GM21529 (cell line): ENCODE results near the gene CDC42EP5.
"Not testable (repeated sequence)": the region's sequence is repeated elsewhere in the genome, so short reads cannot be mapped to it uniquely, and the experiment has no call there.

Experiments used
- ATAC-seq: cut with Tn5 transposase; IDR thresholded peaks from one replicate; pipeline ENCODE4 v1.9.1; 2021; ENCODE audit not compliant: unreplicated experiment

Gene CDC42EP5

DNA sequence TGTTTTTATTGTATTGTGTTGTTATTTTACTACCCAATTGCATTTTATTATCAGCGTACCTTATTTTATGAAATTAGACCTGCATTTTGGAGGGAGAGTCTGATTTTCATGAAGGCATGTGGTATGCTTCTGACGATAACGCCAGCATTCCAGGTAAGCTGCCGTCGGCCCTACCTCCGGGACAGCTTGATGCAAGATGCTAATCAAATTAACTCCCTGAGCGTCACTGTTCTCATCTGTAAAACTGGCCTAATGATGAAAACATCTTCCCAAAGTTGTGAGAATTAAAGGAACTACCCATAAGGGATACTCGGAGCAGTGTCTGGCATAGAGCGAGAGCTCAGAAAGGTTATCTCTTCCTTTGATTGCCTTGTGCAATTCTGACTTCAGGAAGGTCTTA, 16.7 kb upstream of the CDC42EP5 start:
- ATAC-seq, result no peak

DNA sequence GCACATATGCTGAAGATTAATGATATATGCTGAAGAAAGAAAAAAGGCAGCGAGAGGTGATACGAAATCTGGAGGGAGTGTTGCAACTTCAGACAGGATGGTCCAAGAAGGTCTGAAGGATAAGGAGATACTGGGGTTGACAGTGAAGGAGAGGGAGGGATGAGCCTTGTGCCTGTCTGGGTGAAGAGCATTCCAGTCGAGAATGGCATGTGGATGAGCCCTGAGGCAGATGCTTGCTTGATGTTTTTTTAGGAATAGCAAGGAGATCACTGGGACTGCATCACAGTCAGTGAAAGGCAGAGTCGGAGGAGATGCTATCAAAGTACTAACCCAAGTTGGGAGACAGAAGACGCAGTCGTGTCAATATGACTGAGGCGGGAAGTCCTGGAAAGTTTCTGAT, 16.2 kb upstream of the CDC42EP5 start:
- ATAC-seq, result no peak

DNA sequence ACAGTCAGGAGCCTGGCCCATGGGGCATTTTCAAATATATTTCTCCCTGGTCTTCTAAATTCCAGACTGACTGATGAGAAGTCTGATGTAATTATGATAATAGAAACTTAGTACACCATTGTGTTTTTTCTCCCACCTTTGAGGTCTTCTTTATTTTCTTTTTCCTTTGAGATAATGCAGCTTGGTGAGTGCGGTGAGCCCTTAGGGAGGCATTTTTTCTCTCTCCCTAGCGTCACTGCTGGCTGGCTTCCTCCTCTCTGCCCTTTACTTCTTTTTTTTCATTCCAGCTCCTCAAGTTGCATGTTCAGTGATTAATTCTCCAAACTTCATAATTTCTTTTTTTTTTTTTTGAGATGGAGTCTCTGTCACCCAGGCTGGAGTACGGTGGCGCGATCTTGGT, 12.8 kb upstream of the CDC42EP5 start:
- no peak for ATAC-seq

DNA sequence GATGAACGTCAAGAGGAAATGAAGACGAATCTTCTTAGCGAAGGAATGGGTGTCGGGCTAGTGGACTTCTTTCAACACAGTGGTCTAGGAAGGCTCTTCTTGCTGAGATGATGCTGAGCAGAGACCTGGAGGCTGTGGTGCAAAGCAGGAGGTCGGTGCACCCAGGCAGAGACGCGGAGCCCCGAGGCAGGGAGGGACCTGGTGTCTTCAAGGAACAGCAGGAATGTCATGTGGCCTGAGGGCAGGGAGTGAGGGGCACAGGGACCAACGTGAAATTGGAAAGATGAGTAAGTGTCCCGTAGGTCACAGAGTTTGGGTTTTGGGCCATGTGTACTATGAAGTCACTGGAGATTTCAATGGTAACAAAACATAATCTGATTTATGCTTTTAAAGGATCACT, 11.4 kb upstream of the CDC42EP5 start:
- no peak for ATAC-seq

DNA sequence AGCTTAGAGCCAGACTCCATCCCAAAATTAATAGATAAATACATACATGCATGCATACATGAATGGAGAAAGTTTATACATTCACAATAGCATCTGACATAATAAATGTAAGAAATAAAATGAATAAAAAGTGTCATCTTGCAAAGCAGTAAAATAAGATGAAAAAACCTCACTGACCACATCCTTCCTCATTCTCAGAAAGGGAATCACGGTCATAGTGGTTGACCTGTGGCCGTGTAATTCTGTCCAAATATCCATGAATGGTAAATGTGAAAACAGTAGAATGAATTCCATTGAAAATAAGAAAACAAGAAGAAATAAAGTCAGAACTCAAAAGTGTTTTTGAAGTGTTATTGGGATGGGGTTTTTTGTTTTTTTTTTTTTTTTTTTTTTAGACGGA, 9.8 kb upstream of the CDC42EP5 start:
- no peak for ATAC-seq

DNA sequence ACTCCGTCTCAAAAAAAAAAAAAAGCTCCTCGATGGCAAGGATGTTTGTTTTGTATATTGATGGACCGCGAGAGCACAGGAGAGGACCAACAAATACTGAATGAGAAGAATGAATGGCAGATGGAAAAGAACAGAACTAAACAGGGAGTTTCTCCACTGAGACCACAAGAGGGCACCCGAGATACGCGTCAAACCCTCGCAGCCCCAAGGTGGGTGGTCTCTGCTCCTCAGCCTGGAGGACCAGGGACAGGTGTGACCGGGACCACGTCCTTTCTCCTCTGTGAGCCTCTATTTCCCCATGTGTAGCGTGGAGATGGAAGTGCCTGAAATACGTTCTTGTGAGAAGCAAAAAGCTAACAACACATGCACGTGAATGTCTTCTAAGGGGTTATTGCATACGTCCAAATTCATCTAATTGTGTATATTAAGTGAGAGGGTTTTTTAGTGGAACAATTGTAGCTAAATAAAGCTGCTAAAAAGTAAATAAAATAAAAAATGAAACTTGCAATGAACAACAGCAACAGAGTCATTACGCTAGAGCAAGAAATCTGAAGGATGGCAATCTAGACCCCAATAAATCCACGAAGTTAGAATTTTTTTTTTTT, 8.3 kb upstream of the CDC42EP5 start:
- ATAC-seq, result no peak

DNA sequence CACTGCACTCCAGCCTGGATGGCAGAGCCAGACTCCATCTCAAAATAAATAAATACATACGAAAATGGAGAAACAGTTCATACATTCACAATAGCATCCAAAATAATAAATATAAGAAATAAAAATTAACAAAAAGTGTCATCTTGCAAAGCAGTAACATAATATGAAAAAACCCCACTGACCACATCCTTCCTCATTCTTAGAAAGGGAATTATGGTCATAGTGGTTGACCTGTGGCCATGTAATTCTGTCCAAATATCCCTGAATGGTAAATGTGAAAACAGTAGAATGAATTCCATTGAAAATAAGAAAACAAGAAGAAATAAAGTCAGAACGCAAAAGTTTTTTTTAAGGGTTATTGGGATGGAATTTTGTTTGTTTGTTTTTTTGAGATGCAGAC, 7.0 kb upstream of the CDC42EP5 start:
- no peak for ATAC-seq

DNA sequence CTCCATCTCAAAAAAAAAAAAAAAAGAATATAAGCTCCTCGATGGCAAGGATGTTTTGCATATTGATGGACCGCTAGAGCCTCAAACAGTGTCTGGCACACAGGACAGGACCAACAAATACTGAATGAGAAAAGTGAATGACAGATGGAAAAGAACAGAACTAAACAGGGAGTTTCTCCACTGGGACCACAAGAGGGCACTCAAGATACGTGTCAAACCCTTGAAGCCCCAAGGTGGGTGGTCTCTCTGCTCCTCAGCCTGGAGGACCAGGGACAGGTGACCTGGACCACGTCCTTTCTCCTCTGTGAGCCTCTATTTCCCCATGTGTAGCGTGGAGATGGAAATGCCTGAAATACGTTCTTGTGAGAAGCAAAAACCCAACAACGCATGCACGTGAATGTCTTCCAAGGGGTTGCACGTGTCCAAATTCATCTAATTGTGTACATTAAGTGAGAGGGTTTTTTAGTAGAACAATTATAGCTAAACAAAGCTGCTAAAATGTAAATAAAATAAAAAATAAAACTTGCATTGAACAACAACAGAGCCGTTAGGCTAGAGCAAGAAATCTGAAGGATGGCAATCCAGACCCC, 5.7 kb upstream of the CDC42EP5 start:
- no peak for ATAC-seq

DNA sequence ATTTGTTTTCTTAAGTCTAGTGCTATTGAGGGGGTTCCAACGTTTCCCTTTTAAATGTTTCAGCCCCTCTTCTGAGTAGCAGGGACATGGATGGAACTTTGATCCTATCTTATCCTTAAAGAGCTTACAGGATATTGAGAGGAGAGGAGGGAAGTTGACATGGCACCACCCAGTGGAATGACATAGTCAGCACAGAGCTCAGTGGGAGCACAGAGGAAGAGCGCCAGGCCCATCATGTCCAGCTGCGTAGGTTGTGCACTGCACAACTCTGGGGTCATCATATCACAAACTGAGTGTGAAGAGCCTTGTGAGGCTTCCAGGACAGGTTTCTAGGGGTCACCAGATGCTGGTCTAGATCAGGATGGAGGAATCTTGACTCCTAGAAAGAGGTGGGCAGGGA, 4.6 kb upstream of the CDC42EP5 start:
- ATAC-seq, result no peak

DNA sequence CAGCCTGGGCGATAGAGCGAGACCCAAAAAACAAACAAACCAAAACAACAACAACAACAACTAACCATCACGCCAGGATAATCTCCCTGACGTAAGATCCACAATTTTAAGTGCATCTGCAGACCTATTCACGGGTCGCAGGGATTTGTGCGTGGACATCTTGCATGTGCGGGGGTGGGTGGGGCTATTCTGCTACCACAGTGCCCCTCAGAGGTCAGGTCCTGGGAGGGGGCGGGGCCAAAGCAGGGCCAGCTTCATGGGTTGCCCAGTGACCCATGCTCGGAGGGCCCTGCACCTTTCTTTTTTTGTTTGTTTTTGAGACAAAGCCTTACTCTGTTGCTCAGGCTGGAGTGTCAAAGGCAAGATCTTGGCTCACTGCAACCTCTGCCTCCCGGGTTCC, 2.6 kb upstream of the CDC42EP5 start:
- ATAC-seq, result no peak

DNA sequence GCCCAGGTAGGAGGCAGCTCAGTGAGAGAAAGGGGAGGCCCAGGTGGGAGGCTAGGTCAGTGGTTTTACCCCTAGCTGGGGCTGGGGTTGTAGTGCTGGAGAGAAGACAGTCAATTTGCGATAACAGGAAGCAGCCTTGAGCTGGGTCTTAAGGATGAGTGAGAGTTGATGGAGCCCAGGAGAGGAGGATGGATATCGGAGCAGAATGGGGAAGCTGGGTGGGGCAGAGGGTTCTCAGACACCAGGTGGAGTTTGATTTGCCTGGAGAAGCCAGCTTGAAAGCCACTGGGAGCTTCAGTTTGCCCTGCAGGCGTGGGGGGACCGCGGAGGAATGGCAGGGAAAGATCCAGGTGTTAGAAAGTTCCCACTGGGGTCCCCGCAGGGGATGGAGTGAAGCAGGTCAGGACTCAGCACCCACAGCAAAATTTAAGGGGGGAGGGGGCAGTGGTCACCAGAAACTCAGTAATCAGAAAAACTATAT, 836 bp upstream of the CDC42EP5 start:
- no peak for ATAC-seq

DNA sequence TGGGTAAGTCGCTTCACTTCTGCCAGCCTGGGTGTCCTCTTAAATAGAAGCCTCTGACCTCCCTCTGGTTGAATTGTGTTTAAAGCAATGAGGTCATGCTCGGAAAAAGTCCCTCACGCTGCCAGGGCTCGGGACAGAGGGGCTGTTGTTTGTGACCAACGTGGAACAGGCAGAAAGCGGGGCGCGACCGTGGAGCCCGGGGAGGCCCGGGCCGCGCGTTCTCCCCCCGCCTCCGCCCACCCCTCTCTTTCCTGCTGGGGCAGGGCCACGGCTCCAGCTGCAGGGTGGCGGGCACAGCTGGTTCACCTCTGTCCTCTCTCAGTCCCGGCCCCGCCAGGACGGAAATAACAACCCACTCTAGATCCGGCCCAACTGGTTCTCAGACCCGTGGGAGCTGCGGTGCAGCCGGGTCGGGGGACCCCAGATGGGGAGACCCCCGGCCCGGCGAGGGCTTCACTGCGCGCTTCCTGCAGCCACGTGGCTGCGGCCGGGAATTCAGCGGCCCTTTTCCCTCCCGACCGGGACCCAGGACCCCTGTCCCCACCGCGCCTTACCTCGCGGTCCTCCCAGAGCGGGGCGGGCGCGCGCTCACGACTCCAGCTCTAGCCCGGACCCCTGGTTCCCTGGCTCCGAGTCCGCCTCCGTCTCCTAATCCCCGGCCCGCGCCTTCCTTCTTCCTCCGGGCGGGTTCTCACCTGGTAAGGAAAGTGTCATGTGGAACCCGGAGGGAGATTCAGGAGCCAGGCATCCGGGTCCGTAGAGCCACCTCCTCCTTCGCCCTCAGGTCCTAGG, 1.9 kb downstream of the CDC42EP5 start:
- ATAC-seq, result no peak

DNA sequence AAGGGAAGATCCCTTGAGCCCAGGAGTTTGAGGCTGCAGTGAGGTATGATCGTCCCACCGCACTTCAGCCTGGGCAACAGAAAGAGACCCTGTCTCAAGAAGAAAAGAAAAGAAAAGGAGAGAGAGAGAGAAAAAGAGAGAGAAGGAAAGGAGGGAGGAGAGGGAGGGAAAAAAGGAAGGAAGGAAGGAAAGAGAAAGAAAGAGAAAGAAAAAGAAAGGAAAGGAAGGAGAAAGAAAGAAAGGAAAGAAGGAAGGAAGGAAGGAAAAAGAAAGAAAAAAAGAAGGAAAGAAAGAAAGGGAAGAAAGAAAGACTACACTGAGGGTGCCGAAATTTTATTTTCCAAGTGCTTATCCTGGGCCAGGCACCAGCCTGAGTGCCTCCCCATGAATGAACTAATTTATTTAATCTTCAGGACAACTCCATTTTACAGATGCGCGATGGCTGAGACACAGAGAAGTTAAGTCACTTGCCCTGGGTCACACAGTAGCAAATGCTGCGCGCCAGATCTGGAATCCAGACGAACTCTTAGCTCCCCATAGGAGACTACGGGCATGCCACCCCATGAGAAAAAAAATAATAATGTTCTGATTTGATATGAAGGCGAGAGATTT, 2.7 kb downstream of the CDC42EP5 start:
- no peak for ATAC-seq

DNA sequence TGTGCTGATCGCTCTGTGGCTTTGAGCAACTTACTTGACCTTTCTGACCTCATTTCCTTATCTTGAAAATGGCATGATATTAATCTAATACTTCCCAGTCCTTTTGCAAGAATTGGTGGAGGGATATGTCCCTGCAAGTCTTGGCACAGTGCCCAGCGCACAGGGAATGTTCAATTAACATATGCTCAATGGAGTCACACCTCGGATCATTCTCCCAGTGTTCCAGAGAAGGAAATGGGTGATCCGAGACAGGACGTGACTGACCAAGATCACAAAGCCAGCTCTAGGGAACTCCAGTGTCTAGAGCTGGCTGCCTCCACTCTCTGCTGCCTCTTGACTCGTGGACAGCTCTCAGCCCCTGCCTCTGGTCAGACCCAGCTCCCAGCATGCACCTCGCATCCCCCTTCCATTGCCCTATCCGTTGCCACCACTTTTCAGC, 3.6 kb downstream of the CDC42EP5 start:
- ATAC-seq, result no peak

DNA sequence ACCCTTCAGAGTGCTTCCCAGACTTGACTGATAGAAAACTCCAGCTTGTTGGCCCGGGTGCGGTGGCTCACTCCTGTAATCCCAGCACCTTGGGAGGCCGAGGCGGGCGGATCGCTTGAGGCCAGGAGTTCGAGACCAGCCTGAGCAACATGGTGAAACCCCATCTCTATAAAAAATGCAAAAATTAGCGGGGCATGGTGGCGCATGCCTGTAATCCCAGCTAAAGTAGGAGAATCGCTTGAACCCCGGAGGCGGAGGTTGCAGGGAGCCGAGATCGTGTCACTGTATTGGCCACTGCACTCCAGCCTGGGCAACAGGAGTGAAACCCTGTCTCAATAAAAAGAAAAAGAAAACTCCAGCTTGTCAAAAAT, 7.0 kb downstream of the CDC42EP5 start:
- not testable (repeated sequence) for ATAC-seq

DNA sequence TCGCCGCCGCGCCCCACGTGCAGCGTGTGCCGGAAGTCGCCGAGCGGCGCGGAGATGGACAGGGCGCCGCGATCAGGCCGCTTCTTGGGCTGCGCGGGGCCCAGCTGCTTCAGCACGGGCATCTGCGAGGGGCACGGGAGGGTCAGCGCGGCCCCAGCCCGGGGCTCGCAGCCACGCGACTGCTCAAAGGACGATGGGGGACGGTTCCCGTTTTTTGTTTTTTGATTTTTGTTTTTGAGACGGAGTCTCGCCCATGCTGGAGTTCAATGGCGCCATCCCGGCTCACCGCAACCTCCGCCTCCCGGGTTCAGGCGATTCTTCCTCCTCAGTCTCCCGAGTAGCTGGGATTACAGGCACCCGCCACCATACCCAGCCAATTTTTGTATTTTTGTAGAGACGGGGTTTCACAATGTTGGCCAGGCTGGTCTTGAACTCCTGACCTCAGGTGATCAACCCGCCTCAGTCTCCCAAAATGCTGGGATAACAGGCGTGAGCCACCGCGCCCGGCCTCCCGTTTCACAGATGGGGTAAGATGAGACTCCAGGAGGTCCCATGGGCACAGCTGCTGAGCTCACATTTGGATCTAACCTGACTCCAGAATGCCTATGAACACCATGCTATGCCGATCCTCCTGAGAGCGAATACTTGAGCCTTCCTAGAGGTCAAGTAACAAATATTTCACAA, 7.5 kb downstream of the CDC42EP5 start:
- ATAC-seq, result no peak

DNA sequence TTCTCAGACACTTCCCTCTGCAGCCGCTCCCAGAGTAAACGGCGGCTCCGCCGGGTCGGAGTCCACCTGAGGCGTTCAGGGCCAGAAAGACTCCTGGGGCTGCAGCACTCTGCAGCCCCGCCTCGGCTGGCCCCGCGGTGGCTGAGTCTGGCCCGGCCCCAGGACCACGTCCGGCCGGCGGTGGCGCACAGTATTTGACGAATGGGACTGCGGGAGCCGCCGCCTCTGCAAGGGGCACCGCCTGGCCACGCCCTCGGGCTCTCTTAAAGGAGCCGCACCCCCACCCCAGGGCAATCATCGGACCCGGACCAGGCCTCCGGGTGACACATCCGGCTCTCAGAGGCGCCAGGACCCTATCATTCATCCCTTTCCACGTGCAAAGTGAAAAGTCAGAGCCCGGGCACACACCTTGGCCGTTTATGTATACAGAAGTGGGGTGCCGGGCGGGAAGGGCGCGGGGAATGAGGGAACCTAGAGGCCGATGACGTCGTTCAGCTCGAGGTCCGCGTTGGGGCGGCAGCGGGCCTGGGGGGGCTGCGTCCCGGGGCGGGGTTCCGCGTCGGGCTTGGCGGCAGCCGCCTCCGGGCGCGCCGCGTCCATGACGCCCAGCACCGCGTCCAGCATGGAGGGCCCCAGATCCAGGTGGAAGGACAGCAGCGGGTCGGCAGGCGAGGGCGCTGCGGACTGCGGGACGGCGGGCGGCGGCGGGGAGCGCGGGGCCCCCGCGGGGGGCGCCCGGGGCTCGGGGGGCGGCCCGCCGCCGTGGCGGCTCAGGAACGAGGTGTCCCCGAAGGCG, 8.3 kb downstream of the CDC42EP5 start:
- ATAC-seq, result peak; percentile 39

DNA sequence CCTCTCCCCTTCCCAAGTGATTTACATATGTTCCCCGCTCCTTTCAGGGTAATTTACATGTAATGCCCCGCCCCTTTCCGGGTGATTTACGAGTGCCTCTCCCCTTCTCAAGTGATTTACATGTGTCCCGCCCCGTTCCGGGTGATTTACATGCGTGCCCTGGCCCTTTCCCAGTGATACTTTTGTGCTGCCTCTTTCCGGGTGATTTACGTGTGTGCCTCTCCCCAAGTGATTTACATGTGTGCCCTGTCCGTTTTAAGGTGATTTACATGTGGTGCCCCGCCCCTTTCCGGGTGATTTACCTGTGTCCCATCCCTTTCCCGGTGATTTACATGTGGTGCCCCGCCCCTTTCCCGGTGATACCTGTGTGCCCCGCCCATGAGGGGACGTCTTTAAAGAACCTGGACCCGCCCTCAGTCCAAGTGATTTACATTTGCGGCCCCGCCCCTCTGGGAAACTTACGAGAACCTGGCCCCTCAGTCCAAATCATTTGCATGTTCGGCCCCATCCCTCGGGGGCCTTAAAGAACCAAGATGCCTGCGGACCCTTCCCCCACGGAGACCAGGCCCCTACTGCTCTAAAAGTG, 9.0 kb downstream of the CDC42EP5 start:
- ATAC-seq, result peak; percentile 45

DNA sequence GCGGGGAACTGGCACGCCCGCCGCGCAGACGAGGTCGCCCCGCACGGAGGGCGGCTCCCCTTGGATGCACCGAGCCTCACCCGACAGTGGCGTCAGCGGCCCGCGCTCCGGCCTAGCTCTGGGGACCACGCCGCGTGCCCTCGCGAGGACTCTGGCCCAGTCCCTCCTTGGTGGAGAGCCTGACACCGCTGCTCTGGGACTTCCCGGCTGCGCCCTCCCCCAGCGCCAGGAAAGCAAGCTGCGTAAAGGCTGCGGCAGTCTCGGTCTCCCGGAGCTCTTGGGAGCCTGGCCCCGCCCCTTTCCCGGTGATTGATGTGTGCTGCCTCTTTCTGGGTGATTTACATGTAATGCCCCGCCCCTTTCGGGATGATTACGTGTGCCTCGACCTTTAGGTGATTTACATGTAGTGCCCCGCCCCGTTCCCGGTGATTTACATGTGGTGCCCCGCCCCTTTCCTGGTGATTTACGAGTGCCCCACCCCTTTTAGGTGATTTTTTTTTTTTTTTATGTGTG, 9.5 kb downstream of the CDC42EP5 start, which contains the start of gene LENG9:
LENG9 (minus strand) TSS at position 248 of the 513 bp plus-strand sequence. CDS start 252 bp downstream, outside the sequence.
- peak; percentile 57 for ATAC-seq
